ENCODE results near the gene CILP.

DNA sequence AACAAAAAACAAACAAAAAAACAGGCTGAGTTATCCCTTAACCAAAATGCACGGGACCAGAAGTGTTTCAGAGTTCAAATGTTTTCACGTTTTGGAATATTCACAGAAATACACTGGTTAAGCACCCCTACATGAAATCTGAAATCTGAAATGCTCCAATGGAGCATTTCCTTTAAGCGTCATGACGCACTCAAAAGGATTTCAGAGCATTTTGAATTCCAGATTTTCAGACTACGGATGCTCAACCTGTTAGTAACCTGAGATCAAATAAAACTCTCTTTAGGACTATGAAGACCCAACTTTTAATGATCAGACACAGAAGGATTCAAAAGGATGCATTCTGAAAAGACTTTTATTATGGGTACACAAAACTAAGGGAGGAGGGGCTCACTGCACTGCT, 35.8 kb downstream of the CILP start:
- no peak for TF ChIP-seq CTCF (IDR thresholded peaks at IDR 0.05)
- TF ChIP-seq ZNF317 (CRISPR knock-in tag; IDR thresholded peaks at IDR 0.05; ENCODE audit: borderline replicate concordance, low read depth) = no peak
- TF ChIP-seq ZNF121 (CRISPR knock-in tag; IDR thresholded peaks at IDR 0.05) = no peak
- no peak for TF ChIP-seq FOXP4 (CRISPR knock-in tag; IDR thresholded peaks at IDR 0.05)
- no peak for TF ChIP-seq MAX (CRISPR knock-in tag; IDR thresholded peaks at IDR 0.05)
- TF ChIP-seq TP53 (CRISPR knock-in tag; IDR thresholded peaks at IDR 0.05) = no peak
- TF ChIP-seq, protein P1, sequence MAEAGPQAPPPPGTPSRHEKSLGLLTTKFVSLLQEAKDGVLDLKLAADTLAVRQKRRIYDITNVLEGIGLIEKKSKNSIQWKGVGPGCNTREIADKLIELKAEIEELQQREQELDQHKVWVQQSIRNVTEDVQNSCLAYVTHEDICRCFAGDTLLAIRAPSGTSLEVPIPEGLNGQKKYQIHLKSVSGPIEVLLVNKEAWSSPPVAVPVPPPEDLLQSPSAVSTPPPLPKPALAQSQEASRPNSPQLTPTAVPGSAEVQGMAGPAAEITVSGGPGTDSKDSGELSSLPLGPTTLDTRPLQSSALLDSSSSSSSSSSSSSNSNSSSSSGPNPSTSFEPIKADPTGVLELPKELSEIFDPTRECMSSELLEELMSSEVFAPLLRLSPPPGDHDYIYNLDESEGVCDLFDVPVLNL (CRISPR knock-in tag; IDR thresholded peaks at IDR 0.05; ENCODE audit: borderline replicate concordance, low read depth) = no peak
- no peak for TF ChIP-seq JUN (CRISPR knock-in tag; IDR thresholded peaks at IDR 0.05)
- no peak for TF ChIP-seq FOXJ3 (CRISPR knock-in tag; IDR thresholded peaks at IDR 0.05; ENCODE audit: borderline replicate concordance)
- TF ChIP-seq, protein P2, sequence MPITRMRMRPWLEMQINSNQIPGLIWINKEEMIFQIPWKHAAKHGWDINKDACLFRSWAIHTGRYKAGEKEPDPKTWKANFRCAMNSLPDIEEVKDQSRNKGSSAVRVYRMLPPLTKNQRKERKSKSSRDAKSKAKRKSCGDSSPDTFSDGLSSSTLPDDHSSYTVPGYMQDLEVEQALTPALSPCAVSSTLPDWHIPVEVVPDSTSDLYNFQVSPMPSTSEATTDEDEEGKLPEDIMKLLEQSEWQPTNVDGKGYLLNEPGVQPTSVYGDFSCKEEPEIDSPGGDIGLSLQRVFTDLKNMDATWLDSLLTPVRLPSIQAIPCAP (CRISPR knock-in tag; IDR thresholded peaks at IDR 0.05) = no peak
- no peak for TF ChIP-seq ZNF396 (CRISPR knock-in tag; IDR thresholded peaks at IDR 0.05; ENCODE audit: borderline replicate concordance)
- TF ChIP-seq, protein P3, sequence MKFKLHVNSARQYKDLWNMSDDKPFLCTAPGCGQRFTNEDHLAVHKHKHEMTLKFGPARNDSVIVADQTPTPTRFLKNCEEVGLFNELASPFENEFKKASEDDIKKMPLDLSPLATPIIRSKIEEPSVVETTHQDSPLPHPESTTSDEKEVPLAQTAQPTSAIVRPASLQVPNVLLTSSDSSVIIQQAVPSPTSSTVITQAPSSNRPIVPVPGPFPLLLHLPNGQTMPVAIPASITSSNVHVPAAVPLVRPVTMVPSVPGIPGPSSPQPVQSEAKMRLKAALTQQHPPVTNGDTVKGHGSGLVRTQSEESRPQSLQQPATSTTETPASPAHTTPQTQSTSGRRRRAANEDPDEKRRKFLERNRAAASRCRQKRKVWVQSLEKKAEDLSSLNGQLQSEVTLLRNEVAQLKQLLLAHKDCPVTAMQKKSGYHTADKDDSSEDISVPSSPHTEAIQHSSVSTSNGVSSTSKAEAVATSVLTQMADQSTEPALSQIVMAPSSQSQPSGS (CRISPR knock-in tag; IDR thresholded peaks at IDR 0.05; ENCODE audit: borderline replicate concordance, low read depth) = no peak

Data from WTC11 (cell line).